Activated CD8-positive, alpha-beta memory T cell treated with anti-CD3 and anti-CD28 coated beads, Interleukin-2, amount 50 U/mL, for 24 hours (primary cell): ENCODE measurements around the gene IL24.
"Not testable (repeated sequence)": the region's sequence is repeated elsewhere in the genome, so short reads cannot be mapped to it uniquely, and the experiment has no call there.

Experiments used
- DNase-seq: peaks from one replicate; pipeline ENCODE4 v3.0.0-alpha.2; 2020; ENCODE audit errors: extremely low read depth

IL24 gene, protein sequence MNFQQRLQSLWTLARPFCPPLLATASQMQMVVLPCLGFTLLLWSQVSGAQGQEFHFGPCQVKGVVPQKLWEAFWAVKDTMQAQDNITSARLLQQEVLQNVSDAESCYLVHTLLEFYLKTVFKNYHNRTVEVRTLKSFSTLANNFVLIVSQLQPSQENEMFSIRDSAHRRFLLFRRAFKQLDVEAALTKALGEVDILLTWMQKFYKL

GRCh38 chr1:206897175-206897574, at the start of gene IL24:
Gene IL24, plus strand, starts transcription at chr1:206897443. Its CDS starts 390 bp downstream, at chr1:206897833.
- no peak for DNase-seq

GRCh38 chr1:206847946-206848345, 49.3 kb upstream of the IL24 start:
- no peak for DNase-seq

GRCh38 chr1:206850401-206850800, 46.8 kb upstream of the IL24 start:
- no peak for DNase-seq

DNA sequence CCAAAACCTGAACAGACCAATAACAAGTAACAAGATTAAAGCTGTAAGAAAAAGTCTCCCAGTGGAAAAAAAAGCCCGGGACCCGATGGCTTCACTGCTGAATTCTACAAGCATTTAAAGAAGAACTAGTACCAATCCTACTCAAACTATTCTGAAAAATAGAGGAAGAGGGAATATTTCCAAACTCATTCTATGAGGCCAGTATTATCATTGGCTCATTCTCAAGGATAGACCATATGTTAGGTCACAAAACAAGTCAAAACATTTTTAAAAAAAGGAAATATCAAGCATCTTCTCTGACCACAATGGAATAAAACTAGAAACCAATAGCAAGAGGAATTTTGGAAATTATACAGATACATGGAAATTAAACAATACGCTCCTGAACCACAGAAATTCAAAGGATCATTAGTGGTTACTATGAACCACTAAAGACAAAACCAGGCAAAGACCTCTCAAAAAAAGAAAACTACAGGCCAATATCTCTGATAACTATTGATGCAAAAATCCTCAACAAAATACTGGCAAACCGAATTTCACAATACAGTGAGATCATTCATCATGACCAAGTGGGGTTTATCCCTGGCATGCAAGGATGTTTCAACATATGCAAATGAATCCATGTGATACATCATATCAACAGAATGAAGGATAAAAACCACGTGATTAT, 45.8 kb upstream of the IL24 start:
- DNase-seq: no peak

GRCh38 chr1:206852662-206853061, 44.6 kb upstream of the IL24 start:
- DNase-seq: not testable (repeated sequence)

- not testable (repeated sequence) for DNase-seq
Observed at GRCh38 chr1:206853696-206854095, 43.5 kb upstream of the IL24 start.

DNA sequence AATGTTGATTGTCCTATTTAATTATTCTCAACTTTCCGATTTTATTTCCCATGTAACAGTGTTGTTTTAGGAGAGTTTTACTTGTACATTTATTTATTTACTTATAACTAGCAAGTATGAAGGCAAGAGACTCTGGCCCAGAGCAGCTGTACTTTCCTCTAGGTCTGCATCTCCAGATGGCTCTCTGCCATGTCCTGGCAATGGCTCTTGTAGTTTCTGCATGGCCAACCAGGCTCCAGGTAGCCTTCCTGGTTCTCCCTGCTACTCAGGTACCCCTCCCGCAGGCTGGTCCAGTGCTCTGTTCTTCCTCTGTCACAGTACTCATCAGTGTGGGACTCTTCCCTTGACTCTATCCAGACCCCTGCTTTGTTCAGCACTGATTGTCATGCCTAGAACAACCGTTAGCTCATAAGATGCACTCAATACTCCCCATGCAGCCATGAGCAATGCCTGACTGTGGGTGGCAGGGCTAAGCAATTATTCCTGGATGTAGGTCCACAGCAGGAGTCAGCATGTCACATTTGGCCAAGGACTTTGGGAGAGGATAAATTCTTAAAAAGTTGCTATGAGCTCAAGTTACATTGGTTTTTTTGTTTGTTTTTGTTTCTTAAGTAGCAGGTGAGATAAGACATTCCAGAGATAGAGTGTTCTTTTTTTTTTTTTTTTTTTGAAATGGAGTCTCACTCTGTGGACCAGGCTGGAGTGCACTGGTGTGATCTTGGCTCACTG, 42.7 kb upstream of the IL24 start:
- DNase-seq: no peak

DNA sequence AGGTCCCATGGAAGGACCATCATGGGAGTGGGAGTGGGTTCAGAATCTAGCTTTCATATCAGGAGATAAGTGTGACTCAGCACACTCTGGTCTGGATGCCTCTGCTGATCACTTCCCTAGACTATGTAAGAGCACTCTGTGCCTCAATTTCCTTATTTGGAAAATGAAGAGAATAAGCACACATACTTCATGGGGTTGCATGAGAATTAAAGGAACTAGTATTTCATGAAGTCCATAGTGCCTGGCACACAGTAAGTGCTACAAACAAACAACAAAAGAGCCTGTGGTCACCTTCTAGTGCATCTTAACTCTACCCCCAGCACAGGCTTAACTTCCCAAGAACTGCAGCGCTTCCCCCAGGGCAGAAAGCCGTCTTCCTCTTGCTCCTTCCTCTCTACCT, 41.4 kb upstream of the IL24 start:
- no peak for DNase-seq

DNA sequence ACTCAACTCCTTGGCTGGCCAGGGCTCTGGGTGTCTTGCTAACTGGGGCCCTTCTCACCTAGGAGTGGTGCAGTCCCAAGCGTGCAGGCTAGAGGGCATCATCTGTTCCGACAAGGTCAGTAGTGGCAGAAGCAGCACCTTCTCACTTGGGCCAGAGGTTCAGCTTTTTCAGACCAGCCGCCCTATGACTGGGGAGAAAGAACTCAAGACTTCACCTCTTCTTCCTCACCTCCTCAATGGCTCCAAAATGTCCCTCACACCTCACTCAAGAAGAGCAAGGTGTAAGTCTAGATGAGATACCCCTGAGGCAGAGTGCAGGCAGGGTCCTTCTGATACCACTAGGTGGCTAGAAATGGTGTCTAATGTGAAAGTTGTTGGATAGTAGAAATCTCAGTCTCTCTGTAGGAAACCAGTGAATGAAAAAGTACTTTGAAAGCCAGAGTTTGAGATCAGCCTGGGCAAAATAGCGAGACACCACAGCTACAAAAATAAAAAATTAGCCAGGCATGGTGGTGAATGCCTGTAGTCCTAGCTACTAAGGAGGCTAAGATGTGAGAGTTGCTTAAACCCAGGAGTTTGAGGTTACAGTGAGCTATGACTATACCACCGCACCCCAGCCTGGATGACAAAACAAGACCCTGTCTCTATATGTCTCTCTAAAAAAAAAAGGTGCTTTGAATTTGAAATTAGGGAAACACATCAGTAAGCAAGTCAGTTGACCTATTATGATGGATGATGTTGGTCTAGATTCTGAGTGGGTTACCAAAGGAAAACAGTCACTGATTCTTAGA, 40.4 kb upstream of the IL24 start:
- DNase-seq: no peak

- DNase-seq: no peak
Observed at GRCh38 chr1:206859082-206859521, 38.1 kb upstream of the IL24 start.

- no peak for DNase-seq
Observed at GRCh38 chr1:206860165-206860564, 37.1 kb upstream of the IL24 start.

GRCh38 chr1:206863266-206863665, 34.0 kb upstream of the IL24 start:
- no peak for DNase-seq

DNA sequence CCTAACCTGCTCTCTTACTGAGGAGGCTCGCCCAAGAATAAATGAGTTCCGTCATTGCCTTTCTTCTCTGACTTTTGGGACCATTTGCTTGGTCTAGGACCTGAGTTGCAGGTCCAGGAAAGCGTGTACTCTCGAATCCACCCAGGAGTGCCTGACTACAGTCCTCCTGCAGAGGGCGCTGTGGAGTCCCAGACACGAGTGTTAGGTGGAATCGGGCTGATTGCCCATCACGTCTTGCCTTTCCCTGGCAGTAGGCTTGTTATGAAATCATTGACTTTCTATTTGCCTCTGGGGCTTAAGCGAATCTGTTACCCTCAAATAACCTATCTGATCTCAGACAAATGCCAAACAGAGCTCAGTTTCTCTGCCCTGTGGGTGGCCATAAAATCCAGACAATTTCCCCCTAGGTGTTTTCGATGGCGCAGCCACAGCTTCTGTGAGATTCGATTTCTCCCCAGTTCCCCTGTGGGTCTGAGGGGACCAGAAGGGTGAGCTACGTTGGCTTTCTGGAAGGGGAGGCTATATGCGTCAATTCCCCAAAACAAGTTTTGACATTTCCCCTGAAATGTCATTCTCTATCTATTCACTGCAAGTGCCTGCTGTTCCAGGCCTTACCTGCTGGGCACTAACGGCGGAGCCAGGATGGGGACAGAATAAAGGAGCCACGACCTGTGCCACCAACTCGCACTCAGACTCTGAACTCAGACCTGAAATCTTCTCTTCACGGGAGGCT, 32.1 kb upstream of the IL24 start, which contains the start of gene IL20:
Gene IL20 (plus strand): TSS at position 685 of the 733 bp plus-strand sequence. CDS start 230 bp downstream, outside the sequence.
- DNase-seq: peak; percentile 78

DNA sequence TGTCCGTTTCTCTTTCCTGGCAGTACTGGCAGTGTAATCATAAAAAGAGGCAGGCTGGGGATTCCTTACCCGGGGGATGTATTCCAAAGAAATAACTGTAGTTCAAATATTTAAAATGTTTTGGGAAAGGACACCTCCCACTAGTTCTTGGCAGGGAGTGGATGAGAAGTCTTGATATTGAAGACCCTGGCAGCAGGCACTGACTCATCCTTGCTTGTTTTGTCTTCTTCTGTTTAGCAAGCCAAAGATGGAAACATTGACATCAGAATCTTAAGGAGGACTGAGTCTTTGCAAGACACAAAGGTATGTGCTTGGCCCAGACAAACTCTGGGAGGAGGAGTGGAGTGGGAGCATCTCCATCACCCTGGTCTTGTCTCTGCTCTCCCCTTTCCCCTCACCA, 31.2 kb upstream of the IL24 start:
- no peak for DNase-seq

DNA sequence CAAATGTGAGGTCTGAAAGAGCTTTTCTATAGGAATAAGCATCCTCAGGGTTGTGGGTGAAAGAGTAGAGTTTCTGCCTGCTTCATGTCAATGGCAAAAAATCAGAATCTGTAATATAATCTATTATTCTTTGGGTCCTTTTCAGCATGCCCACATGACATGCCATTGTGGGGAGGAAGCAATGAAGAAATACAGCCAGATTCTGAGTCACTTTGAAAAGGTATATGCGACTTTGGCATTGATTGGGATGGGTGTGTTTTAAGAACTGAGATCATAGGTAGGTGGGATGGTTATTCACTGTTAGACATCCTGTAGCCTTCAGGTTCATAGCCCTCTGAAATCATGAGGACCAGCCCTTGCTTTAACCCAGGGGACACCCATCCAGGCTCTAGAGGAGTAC, 30.0 kb upstream of the IL24 start:
- no peak for DNase-seq

GRCh38 chr1:206867716-206868115, 29.5 kb upstream of the IL24 start:
- DNase-seq: no peak

GRCh38 chr1:206868264-206868663, 29.0 kb upstream of the IL24 start:
- DNase-seq: no peak

DNA sequence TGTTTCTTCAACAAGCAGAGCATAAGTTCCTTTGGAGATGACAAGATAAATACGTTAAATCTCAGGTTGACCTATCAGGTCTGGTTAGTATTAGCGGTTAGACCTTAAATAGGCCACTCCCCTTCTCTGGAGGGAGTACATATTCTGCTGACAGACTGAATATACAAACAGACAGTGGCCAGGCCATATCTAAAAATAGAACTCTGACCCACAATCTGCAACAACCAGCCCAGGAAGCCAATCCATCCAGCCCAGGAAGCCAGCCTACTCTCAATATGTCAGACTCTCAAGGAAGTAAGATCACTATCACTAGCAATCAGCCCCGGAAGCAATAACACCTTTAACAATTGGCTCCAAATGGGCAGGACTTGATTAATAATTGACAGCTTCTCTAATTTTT, 25.1 kb upstream of the IL24 start:
- DNase-seq: no peak

- no peak for DNase-seq
Observed at GRCh38 chr1:206873603-206874188, 23.5 kb upstream of the IL24 start.

DNA sequence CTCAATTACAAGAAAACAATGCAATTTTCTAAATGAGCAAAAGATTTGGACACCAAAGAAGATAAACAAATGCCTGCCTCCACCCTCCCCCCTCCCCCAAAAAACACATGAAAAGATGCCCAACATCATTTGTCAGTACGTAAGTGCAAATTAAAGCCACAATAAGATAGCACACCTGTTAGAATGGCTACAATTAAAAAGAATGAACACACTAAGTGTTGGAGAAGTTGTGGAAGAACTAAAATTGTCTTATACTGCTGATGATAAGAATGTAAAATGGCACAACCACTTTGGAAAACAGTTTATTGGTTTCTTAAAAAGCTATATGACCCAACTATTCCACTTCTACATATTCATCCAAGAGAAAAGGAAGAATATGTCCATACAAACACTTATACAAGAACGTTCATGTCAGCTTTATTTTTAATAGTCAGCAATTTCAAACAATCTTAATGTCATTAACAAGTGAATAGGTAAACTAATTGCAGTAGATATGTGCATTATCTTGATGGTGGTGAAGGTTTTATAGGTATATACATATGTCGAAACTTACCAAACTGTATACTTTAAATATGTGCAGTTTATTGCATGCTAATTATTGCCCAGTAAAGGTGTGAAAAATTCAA, 21.4 kb upstream of the IL24 start:
- DNase-seq: no peak
